Suprapubic skin (tissue), 4 donors: ENCODE measurements around the gene IQGAP3. TPM values are rescaled to one million over a fixed set of nuclear protein-coding genes. Genes with fewer than 3 reads are reported as not detected.

Experiments used
- DNase-seq, 2 donors: peaks; one replicate each; pipeline ENCODE4 v3.0.0-alpha.2; 2019; ENCODE audit warnings: low spot score in 2 of 2
- H3K27ac ChIP-seq: fragments of 200-600 bp; sonication (generic); one replicate; pipeline ENCODE4 v1.5.1; 2019
- H3K27me3 ChIP-seq: fragments of 200-600 bp; sonication (generic); one replicate; pipeline ENCODE4 v1.5.1; 2019
- H3K36me3 ChIP-seq: fragments of 200-600 bp; sonication (generic); one replicate; pipeline ENCODE4 v1.5.1; 2019
- H3K4me1 ChIP-seq: fragments of 200-600 bp; sonication (generic); one replicate; pipeline ENCODE4 v1.5.1; 2019
- H3K4me3 ChIP-seq: fragments of 200-600 bp; sonication (generic); one replicate; pipeline ENCODE4 v1.5.1; 2019; ENCODE audit warnings: mild to moderate bottlenecking
- H3K9me3 ChIP-seq: fragments of 200-600 bp; sonication (generic); one replicate; pipeline ENCODE4 v1.5.1; 2019
- EP300 ChIP-seq: sonication (generic); formaldehyde crosslinking; IDR thresholded peaks from one replicate; pipeline ENCODE4 v1.6.1; 2017; ENCODE audit warnings: antibody characterized with exemption
- POLR2A ChIP-seq, 2 donors: fragments of 450-650 bp; IDR thresholded peaks; one replicate each; pipeline ENCODE4 v1.6.1; 2017; ENCODE audit warnings: antibody characterized with exemption in 2 of 2, mild to moderate bottlenecking in 2 of 2, moderate library complexity in 2 of 2
- POLR2AphosphoS5 ChIP-seq, 3 donors: sonication (generic); formaldehyde crosslinking; IDR thresholded peaks; one replicate each; pipeline ENCODE4 v1.6.1; 2017; ENCODE audit warnings: antibody characterized with exemption in 3 of 3
- WGBS: methylation state at CpG from one replicate; pipeline ENCODE4 v1.1.5; 2018; 5-methylcytosine and 5-hydroxymethylcytosine counted together
- total RNA-seq, 4 donors: library from RNA; depleted of rRNA; stranded (reverse); fragments of >200 nt; gene quantifications; one replicate each; pipeline ENCODE4 v1.1.0, GENCODE V29; 2016
- TF ChIP-seq, protein P1 (sequence below), 2 donors: fragments of 200-600 bp in 1 of 2; fragments of 450-650 bp in 1 of 2; sonication (generic) in 1 of 2; IDR thresholded peaks; one replicate each; pipeline ENCODE4 v1.5.1; 2016 to 2019; ENCODE audit warnings: antibody characterized with exemption in 2 of 2, mild to moderate bottlenecking in 1 of 2, moderate library complexity in 1 of 2

The IQGAP3 gene
- total RNA-seq, 4 donors from 2014 or later: 2.2 to 5.7 (median 4.5) TPM

GRCh38 chr1:156598731-156599432, 26.5 kb upstream of the IQGAP3 start:
- Histone ChIP-seq H3K36me3 (peaks cover 50% of the 10 kb centered on the region), H3K27me3 (no peaks in the 10 kb centered on the region), H3K27ac (no peak overlapping the region), H3K4me3 (no peak overlapping the region), H3K9me3 (no peaks in the 10 kb centered on the region), H3K4me1 (peaks cover 24% of the 10 kb centered on the region)
- TF ChIP-seq POLR2A (IDR thresholded peaks at IDR 0.05) (no peak), POLR2AphosphoS5 (IDR thresholded peaks at IDR 0.05) (no peak), EP300 (no peak)
- TF ChIP-seq, protein P1, sequence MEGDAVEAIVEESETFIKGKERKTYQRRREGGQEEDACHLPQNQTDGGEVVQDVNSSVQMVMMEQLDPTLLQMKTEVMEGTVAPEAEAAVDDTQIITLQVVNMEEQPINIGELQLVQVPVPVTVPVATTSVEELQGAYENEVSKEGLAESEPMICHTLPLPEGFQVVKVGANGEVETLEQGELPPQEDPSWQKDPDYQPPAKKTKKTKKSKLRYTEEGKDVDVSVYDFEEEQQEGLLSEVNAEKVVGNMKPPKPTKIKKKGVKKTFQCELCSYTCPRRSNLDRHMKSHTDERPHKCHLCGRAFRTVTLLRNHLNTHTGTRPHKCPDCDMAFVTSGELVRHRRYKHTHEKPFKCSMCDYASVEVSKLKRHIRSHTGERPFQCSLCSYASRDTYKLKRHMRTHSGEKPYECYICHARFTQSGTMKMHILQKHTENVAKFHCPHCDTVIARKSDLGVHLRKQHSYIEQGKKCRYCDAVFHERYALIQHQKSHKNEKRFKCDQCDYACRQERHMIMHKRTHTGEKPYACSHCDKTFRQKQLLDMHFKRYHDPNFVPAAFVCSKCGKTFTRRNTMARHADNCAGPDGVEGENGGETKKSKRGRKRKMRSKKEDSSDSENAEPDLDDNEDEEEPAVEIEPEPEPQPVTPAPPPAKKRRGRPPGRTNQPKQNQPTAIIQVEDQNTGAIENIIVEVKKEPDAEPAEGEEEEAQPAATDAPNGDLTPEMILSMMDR (IDR thresholded peaks at IDR 0.05): no peak
- no peak for DNase-seq
- WGBS: 91% methylated on average over 4 of the region's 4 CpGs

DNA sequence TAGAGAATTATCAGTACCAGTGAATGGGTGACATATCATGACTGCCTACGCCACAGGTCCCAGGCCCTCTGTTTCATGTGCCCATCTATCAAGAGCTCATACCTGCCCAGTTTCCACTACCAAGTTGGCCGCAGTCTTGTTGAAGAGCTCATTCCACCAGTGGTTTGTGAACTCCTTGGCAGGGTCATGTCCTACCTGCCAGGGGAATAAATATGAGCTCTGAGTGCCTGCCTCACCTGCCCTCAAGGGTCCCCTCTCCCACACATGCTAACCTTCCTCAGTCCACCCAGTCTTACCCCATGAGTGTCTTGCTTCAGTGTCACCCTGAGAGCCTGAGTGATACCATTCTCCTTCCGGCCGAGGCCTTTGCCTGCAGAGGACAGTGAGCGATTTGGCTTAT, 25.8 kb upstream of the IQGAP3 start:
- no peaks in the 10 kb centered on the region for H3K27me3 ChIP-seq
- no peak for DNase-seq
- H3K4me1 ChIP-seq: peaks cover 24% of the 10 kb centered on the region
- H3K36me3 ChIP-seq: peaks cover 57% of the 10 kb centered on the region
- no peak overlapping the region for H3K4me3 ChIP-seq
- no peaks in the 10 kb centered on the region for H3K9me3 ChIP-seq
- no peak for TF ChIP-seq EP300
- TF ChIP-seq, protein P1 (IDR thresholded peaks at IDR 0.05): no peak
- TF ChIP-seq POLR2AphosphoS5 (IDR thresholded peaks at IDR 0.05): no peak
- no peak for TF ChIP-seq POLR2A (IDR thresholded peaks at IDR 0.05)
- H3K27ac ChIP-seq: no peak overlapping the region
- WGBS: 90% methylated on average over 5 of the region's 5 CpGs

DNA sequence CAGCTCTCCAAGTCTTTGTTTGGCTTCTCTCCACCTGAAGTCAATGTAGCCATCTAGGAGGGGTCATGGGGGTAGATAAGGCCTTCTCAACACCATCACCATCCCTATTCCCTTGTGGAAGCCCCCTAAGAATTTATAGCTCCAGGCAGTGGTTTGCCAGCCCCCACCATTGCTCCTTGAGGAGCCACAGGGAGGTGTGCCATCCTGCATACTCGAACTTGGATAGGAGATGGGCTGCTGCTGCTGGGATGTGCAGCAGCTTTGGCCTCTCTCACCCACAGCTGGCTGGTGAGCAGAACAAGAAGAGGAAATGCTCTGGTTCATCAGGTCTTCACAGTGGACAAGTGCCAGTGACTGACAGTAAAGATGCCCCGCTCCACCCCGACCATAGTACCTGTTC, 24.1 kb upstream of the IQGAP3 start:
- WGBS: 71% methylated on average over 3 of the region's 3 CpGs
- H3K27me3 ChIP-seq: no peaks in the 10 kb centered on the region
- H3K4me3 ChIP-seq: no peak overlapping the region
- no peak overlapping the region for H3K27ac ChIP-seq
- peaks cover 21% of the 10 kb centered on the region for H3K4me1 ChIP-seq
- peaks cover 57% of the 10 kb centered on the region for H3K36me3 ChIP-seq
- no peaks in the 10 kb centered on the region for H3K9me3 ChIP-seq
- no peak for DNase-seq
- TF ChIP-seq, protein P1 (IDR thresholded peaks at IDR 0.05): no peak
- TF ChIP-seq EP300: no peak
- TF ChIP-seq POLR2AphosphoS5 (IDR thresholded peaks at IDR 0.05): no peak
- TF ChIP-seq POLR2A (IDR thresholded peaks at IDR 0.05): no peak

DNA sequence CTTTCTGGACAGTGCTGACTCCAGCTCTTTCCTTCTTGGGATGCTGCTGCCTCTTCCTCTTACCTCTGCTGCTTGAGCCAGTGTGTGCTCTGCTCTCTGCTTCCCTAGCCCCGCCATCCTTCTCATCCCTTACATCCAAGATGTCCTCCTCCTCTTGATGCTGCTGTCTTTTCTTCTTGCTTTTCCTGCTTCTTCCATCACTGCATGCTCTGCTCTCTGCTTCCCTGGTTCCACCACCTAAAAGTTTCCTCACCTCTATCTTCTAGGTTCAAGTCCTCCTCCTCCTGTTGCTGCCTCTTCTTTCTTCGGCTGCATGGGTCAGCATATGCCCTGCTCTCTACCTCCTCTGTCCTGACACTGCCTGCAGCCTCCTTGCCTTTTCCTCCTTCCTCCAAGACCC, 22.7 kb upstream of the IQGAP3 start:
- peaks cover 17% of the 10 kb centered on the region for H3K4me1 ChIP-seq
- no peak overlapping the region for H3K27ac ChIP-seq
- 87% methylated on average over 2 of the region's 2 CpGs for WGBS
- no peaks in the 10 kb centered on the region for H3K27me3 ChIP-seq
- peaks cover 57% of the 10 kb centered on the region for H3K36me3 ChIP-seq
- TF ChIP-seq POLR2AphosphoS5 (IDR thresholded peaks at IDR 0.05) (no peak), EP300 (no peak), POLR2A (IDR thresholded peaks at IDR 0.05) (no peak)
- TF ChIP-seq, protein P1 (IDR thresholded peaks at IDR 0.05): no peak
- no peaks in the 10 kb centered on the region for H3K9me3 ChIP-seq
- H3K4me3 ChIP-seq: no peak overlapping the region
- DNase-seq: no peak

DNA sequence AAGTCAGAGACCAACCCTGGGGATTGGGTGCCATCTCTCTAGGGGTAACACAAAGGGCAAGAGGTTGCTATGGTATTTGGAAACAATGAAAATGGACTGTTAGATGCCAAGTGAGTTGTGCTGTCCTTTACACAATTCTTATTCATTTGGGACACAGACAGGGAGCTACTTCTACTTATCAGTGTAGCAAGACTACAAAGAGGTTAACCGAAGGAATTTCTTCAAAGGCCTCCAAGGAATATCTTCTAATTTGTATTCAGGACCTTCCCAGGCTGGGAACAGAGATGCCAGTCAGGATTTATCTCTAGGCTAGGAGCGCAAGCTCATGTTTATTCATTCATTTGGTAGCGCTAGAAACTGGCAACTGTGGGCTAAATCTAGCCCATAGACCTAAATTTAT, 21.8 kb upstream of the IQGAP3 start:
- Histone ChIP-seq H3K27ac (no peak overlapping the region), H3K9me3 (no peaks in the 10 kb centered on the region), H3K27me3 (no peaks in the 10 kb centered on the region), H3K36me3 (peaks cover 57% of the 10 kb centered on the region), H3K4me1 (peaks cover 16% of the 10 kb centered on the region), H3K4me3 (no peak overlapping the region)
- TF ChIP-seq, protein P1 (IDR thresholded peaks at IDR 0.05): no peak
- no peak for TF ChIP-seq POLR2A (IDR thresholded peaks at IDR 0.05)
- no peak for TF ChIP-seq POLR2AphosphoS5 (IDR thresholded peaks at IDR 0.05)
- TF ChIP-seq EP300: no peak
- no peak for DNase-seq
- WGBS: 58% methylated on average over 3 of the region's 3 CpGs
